ENCODE results near the gene ANO2.

ANO2 gene

DNA sequence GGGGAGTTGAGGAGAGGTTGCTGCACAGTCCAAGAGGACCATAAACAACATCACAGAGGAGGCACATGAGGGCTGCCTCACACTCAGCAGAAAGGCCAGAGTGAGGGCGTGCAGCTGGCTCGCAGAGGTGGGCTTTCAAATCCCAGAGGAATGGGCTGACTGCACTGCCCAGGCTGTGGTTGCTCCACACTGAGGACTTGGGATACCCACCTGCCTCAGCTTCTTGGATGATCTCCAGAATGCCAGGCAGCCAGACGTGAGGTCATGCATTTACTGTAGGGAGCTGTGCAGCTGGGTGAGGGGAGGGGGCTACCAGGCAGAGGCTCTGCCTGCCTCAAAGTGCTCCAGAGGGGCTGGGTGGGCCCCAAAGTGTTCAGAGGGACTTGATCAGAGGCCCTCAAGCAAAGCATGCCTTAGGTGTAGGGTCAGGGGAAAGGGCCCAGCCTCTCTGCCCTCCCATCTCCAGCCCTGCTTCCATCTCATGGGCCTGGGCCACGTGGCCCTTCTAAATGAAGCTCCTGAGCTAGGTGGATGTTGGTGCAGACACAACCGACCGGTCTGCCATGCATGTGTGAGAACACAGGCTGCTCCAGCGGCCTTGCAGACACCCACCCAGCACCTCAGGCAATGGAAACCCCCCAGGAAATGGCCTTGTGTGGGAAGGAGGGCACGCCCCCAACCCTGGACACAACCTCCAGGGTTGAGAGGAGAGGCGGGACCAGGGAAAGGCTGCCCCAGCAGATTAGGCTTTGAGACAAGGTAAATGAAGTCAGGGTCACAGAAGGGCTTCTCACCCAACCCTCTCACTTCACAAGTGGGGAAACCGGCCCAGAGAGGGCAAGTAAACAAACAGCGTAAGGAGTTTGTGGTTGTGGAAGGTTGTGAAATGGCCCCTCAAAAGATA lies 422.4 kb downstream of the ANO2 start:
- no peak for DNase-seq (ENCODE audit: extremely low read depth in 1 of 2, low read depth in 1 of 2)

DNA sequence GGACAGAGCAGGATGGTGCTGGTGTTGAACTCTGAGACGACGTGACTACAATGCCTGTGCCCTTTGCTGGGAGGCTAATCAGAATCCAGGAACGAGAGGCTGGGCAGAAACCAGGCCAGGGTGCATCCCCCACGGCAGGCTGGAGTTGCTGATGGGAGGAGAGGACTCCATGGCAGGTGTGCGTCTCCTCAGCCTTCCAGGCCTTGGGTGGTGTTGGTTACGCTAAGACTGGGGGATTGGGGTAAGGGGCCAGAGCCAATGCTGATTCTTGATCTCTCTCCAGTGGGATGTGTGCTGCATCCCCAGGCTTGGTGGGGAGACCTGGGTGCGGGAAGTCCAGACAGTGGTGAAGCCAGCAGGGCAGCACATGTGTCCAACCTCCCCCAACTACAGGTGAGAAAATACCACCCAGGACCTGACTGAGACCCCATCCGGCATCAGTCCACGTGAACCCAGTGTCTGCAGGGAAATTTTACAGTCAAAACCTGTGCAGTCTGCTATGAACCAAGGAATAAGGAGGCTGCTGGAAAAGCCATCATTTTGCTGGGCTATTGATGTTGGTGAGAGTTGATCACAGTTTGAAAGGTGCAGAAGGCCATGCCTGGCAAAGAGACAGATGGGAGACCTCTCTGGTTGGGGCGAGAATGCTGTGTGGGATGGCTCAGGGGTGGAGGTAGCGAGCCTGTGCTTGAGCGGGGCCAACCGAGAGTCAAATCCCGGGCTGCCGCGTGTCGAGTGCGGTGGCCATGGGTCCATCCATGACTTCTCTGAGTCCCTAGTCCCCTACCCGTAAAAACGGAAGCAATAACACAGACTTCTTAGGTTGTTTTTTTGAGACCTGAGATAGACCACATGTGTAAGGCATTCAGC lies 423.4 kb downstream of the ANO2 start:
- DNase-seq (ENCODE audit: extremely low read depth in 1 of 2, low read depth in 1 of 2) = no peak

- DNase-seq (ENCODE audit: extremely low read depth in 1 of 2, low read depth in 1 of 2) = no peak
Observed at GRCh38 chr12:5520831-5521230, 424.2 kb downstream of the ANO2 start.

GRCh38 chr12:5520037-5520436 lies 425.0 kb downstream of the ANO2 start:
- no peak for DNase-seq (ENCODE audit: extremely low read depth in 1 of 2, low read depth in 1 of 2)

DNA sequence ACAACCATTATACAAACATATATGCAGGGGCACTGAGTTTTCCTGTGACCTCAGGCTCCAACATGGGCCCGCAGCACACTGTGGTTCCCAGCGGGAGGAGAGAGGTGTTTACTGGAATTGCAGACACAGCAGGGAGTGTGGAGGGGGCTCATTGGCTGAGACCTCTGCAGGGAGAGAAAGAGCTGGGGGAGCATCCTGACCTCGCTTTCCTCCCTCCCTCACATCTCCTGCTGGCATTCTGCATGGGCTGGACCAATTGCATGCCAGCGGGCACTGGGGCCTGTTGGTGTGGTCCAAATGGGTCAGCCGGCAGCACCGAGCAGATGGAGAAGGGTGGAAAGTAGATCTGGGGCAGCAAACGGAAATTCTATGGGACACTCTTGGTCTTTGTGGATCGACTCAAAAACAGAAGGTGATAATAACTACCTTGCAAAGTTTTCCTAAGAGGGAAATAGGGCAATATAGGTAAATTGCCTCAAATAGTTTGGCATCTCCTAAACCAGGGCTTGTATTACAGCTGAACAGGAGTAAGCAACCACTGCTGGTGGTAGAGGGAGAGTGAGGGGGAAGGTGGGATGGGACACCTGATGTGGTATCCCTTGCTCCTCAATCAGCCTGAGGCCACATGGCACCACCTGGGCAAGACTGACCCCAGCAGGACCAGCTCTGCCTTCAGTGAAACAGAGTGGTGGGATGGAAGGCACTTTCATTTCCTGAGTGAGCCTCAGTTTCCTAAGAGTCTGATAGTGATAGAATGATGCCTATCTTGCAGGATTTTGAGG lies 426.3 kb downstream of the ANO2 start:
- DNase-seq (ENCODE audit: extremely low read depth in 1 of 2, low read depth in 1 of 2) = no peak

DNA sequence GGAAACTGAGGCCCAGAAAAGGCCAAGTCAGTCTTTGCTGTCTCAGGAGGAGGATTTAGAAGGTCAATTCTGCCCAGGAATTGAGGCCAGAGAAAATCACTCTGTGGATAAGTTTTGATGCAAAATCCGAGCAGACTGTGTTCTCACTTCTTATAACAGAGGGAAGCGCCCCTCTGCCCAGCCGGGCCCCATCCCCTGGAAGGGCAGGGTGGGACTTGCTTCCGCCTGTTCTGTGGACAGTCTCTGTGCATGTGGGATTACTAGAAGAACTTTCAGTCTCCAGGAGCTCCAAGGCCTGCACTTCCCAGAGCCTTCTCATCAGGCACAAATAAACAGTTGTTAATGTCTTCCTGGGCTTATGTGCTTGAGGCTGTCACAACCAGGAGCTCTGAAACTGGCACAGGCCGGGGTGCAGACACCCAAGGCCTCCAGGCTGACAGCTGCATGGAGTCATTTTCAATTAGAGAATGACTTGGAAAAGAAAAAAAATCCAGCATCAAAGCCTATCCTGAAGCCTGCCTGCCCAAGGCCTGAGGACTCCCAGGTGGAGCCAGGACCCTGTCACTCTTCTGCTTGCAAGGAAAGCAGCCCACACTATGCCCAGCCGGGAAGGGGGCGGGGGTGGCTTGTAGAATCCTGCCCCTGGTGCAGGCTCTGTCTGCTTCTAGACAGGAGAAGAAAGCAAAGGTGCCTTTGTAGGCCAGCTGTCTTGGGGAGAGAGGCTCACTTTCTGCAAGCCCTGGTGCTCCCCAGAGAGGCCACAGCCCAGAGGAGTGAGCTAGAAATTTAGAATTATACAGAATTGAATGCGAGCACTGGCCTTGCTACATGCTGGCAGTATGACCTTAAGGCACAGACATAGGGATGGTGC lies 428.5 kb downstream of the ANO2 start:
- DNase-seq (ENCODE audit: extremely low read depth in 1 of 2, low read depth in 1 of 2) = no peak

DNA sequence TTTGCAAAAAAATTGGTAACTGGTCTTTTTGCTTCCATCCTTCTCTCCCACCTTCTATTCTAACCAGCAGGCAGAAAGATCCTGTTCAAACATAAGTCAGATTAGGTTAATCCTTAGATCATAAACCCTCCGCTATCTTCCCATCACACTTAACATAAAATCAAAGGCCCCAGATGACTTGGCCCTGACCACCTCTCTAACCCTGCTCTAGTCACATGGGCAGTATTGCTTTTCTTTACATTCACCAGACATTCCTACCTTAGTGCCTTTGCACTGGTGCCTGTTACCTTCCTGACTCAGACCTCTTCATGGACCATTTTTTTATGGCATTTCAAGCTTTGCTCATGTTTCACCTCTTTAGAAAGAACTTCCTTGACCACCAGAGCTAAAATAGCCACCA lies 429.6 kb downstream of the ANO2 start:
- DNase-seq (ENCODE audit: extremely low read depth in 1 of 2, low read depth in 1 of 2) = no peak

DNA sequence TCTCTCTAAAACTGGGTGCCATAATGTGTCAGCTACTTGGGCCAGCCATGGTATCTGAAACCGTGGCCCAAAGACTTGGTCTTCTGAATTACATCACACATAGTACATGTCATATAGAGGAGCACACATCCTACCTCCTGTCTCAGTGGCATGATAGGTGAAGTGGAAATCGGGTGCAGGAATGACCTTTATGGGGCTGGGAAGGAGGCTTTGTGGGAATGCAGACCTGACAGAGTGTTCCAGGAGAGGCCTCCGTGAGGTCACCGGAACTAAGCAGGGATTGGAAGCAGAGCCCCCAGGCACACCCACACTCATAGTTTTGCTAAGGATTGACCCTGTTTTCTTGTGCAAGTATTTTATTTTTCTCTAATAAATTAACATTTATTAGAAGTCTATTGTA lies 430.5 kb downstream of the ANO2 start:
- DNase-seq (ENCODE audit: extremely low read depth in 1 of 2, low read depth in 1 of 2) = no peak

DNA sequence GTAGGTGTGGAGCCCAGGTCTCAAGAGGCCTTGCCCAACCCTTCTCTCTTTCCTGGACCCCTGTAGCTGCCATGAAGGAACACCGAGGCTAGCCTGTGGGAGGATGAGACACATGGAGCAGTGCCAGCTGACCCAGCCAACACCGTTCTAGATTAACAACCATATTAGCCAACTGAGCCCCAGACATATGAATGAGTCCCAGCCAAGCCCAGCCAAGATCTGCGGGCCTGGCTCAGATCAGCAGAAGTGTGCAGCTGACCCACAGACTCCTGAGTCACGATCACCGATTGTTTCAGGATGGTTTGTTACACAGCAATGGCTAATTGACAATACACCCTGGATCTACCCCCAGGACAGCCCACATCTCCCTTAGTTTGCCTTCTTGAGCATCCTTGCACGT lies 431.0 kb downstream of the ANO2 start:
- DNase-seq (ENCODE audit: extremely low read depth in 1 of 2, low read depth in 1 of 2) = no peak

DNA sequence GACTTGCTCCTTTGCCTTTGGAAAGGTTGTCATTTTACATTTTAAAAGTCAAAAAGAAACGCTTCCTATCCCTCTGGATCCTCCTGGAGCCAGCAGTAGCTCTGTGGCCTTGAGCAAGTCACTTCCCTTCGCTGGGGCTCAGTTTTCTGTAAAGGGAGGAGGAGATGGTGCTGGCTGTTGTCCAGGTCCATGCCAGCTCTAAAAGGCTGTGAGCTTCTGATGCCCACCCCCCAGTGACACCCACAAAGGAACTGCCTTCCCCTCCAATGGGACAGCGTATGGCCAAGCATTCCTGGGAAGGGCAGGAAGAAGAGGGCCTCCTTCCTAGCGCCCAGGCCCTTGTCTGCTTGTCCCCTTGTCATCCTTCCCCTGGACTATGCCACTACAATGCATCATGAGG lies 431.7 kb downstream of the ANO2 start:
- DNase-seq (ENCODE audit: extremely low read depth in 1 of 2, low read depth in 1 of 2) = no peak
